K562 (cell line): ENCODE results near the gene DIAPH1. TPM values are rescaled to one million over a fixed set of nuclear protein-coding genes. Genes with fewer than 3 reads are reported as not detected.
A peak's percentile ranks its signal among the peaks of the same experiment; 100 is the strongest.

ENCODE experiments used
- ATAC-seq: fragments of 200-7000 bp; cut with Tn5 transposase; 3 replicates; pipeline ENCODE4 v1.9.1; 2020; ENCODE audit warnings: moderate library complexity
- BruUV-seq: library from RNA; stranded (reverse); fragments of 400-500 nt; replicated peaks from 2 replicates; lab custom pipeline; 2021; lab: Mats Ljungman, UMichigan
- CTCF ChIA-PET: fragments of 300-600 bp; formaldehyde crosslinking; extraction: SDS; loops from one replicate; lab custom pipeline; 2021; ENCODE audit warnings: low intra/inter-chr PET ratio; lab: Yijun Ruan, JAX
- POLR2A ChIA-PET: fragments of 300-600, 350-650 bp; sonication (Branson Sonifier 250); formaldehyde crosslinking; extraction: SDS; loops from one replicate; lab custom pipeline; 2021; ENCODE audit warnings: antibody characterized with exemption, inconsistent platforms; lab: Yijun Ruan, JAX
- DNase-seq, 4 experiments: peaks; one replicate each; pipeline versions ENCODE4 v3.0.0 to v3.0.0-alpha.2; 2011 to 2018; ENCODE audit warnings: low spot score in 3 of 4, mixed read lengths in 3 of 4; ENCODE audit errors: extremely low read depth in 1 of 4
- FAIRE-seq: peaks from 2 replicates; lab custom pipeline; 2011; peaks lifted over from hg19 to GRCh38; lab: Jason Lieb, UNC
- H2AFZ ChIP-seq: 2 replicates; pipeline ENCODE4 v1.6.0; 2011; ENCODE audit warnings: low read depth, low read length, control low read depth, inconsistent platforms
- H3K27ac ChIP-seq: fragments of 200-600 bp; 3 replicates; pipeline ENCODE4 v1.8.0; 2011; ENCODE audit warnings: low read depth, mild to moderate bottlenecking, control low read depth, inconsistent platforms, low read length, moderate library complexity, mixed read lengths; ENCODE audit errors: extremely low read depth
- H3K27me3 ChIP-seq, 2 experiments: fragments of 300-600 bp in 1 of 2; 2 replicates in 1 of 2; 3 replicates in 1 of 2; pipeline versions ENCODE4 v1.6.0 to v1.8.0; 2011; ENCODE audit warnings: inconsistent platforms in 2 of 2, low read length in 2 of 2, mild to moderate bottlenecking in 1 of 2, mixed read lengths in 1 of 2, moderate library complexity in 1 of 2; ENCODE audit not compliant: control insufficient read depth in 2 of 2, insufficient read depth in 2 of 2
- H3K36me3 ChIP-seq: fragments of 300-600 bp; 3 replicates; pipeline ENCODE4 v1.8.0; 2011; ENCODE audit warnings: mild to moderate bottlenecking, low read length, inconsistent platforms; ENCODE audit not compliant: control insufficient read depth, insufficient read depth
- H3K4me1 ChIP-seq, 2 experiments: fragments of 200-600 bp in 1 of 2; replicated peaks in 1 of 2; 2 replicates in 1 of 2; 3 replicates in 1 of 2; pipeline versions ENCODE4 v1.5.1 to v1.8.0; 2011; ENCODE audit warnings: inconsistent platforms in 2 of 2, low read length in 2 of 2, mild to moderate bottlenecking in 1 of 2, mixed read lengths in 1 of 2, moderate library complexity in 1 of 2; ENCODE audit not compliant: control insufficient read depth in 2 of 2, insufficient read depth in 2 of 2
- H3K4me2 ChIP-seq: 2 replicates; pipeline ENCODE4 v1.6.1; 2011; ENCODE audit warnings: low read length, control low read depth, inconsistent platforms, mixed read lengths; ENCODE audit not compliant: insufficient read depth
- H3K4me3 ChIP-seq: fragments of 200-600 bp; sonication (generic), shearing (Covaris generic); 2 replicates; pipeline ENCODE4 v1.5.1; 2016; ENCODE audit warnings: control low read depth, inconsistent platforms
- H3K79me2 ChIP-seq: fragments of 200-600 bp; 3 replicates; pipeline ENCODE4 v1.8.0; 2011; ENCODE audit warnings: low read length, inconsistent platforms; ENCODE audit not compliant: control insufficient read depth, insufficient read depth
- H3K9ac ChIP-seq, 2 experiments: 2 replicates each; pipeline versions ENCODE4 v1.6.0 to v1.6.1; 2011; ENCODE audit warnings: low read depth in 2 of 2, low read length in 2 of 2, control low read depth in 1 of 2, inconsistent platforms in 1 of 2, mild to moderate bottlenecking in 1 of 2, mixed read lengths in 1 of 2; ENCODE audit not compliant: insufficient read depth in 1 of 2
- H3K9me1 ChIP-seq: one replicate; pipeline ENCODE4 v1.6.0; 2011; ENCODE audit warnings: inconsistent platforms, mild to moderate bottlenecking, low read length, moderate library complexity; ENCODE audit not compliant: control insufficient read depth, insufficient read depth
- H3K9me3 ChIP-seq: replicated peaks from 2 replicates; pipeline ENCODE4 v1.5.1; 2011; ENCODE audit warnings: low read depth, low read length, inconsistent platforms; ENCODE audit not compliant: control insufficient read depth, insufficient read depth
- H4K20me1 ChIP-seq: replicated peaks from 2 replicates; pipeline ENCODE4 v1.6.1; 2011; ENCODE audit warnings: low read length, inconsistent platforms, mixed read lengths; ENCODE audit not compliant: control insufficient read depth, insufficient read depth
- DEAF1 ChIP-seq: fragments of 450-650 bp; formaldehyde crosslinking; IDR thresholded peaks from 2 replicates; pipeline ENCODE4 v1.4.0; 2020; ENCODE audit warnings: mild to moderate bottlenecking, moderate library complexity
- HMGN3 ChIP-seq: IDR thresholded peaks from 2 replicates; pipeline ENCODE4 v1.6.1; 2011; ENCODE audit warnings: borderline replicate concordance, low read depth, mild to moderate bottlenecking, mixed read lengths, low read length; ENCODE audit not compliant: insufficient read length; ENCODE audit errors: extremely low read depth
- IFI16 ChIP-seq: fragments of 250-450 bp; sonication (Bioruptor Pico); IDR thresholded peaks from 2 replicates; pipeline ENCODE4 v2.1.2; 2022; ENCODE audit warnings: mild to moderate bottlenecking, inconsistent platforms
- NEUROD1 ChIP-seq: fragments of 150-350 bp; IDR thresholded peaks from 2 replicates; pipeline ENCODE4 v1.6.1; 2014; ENCODE audit warnings: borderline replicate concordance, low read length, low read depth; ENCODE audit not compliant: partially characterized antibody
- NR2C1 ChIP-seq, 2 experiments: fragments of 450-650 bp; IDR thresholded peaks; 2 replicates each; pipeline ENCODE4 v1.6.1; 2017; ENCODE audit warnings: mild to moderate bottlenecking in 2 of 2, antibody characterized with exemption in 1 of 2, inconsistent platforms in 1 of 2, missing compliant biosample characterization in 1 of 2, missing genetic modification characterization in 1 of 2
- POLR2AphosphoS2 ChIP-seq: IDR thresholded peaks from 2 replicates; pipeline ENCODE4 v1.6.1; 2012; ENCODE audit warnings: low read length, improper control_type of control experiment
- SFPQ ChIP-seq: fragments of 200-400 bp; formaldehyde crosslinking; IDR thresholded peaks from 2 replicates; pipeline ENCODE4 v1.6.1; 2017; ENCODE audit warnings: mild to moderate bottlenecking, low read depth, low read length, moderate library complexity
- ZBTB12 ChIP-seq: fragments of 250-450 bp; sonication (Bioruptor Pico); IDR thresholded peaks from 2 replicates; pipeline ENCODE4 v1.4.0; 2020
- ZNF274 ChIP-seq: IDR thresholded peaks from 2 replicates; pipeline ENCODE4 v1.6.1; 2011; ENCODE audit warnings: low read depth, mild to moderate bottlenecking, low read length, moderate library complexity, borderline replicate concordance
- ZNF740 ChIP-seq, 3 experiments: fragments of 200-800 bp in 1 of 3; sonication (Bioruptor generic) in 1 of 3; sonication (generic) in 1 of 3; formaldehyde crosslinking in 1 of 3; IDR thresholded peaks; 2 replicates each; pipeline versions ENCODE4 v1.6.1 to v1.8.0; 2016 to 2022; ENCODE audit warnings: mild to moderate bottlenecking in 2 of 3, missing compliant biosample characterization in 2 of 3, missing genetic modification characterization in 2 of 3, missing genetic modification reagents in 1 of 3
- ZNF766 ChIP-seq: fragments of 200-800 bp; sonication (Bioruptor generic); conservative IDR thresholded peaks from 2 replicates; pipeline ENCODE4 v1.6.1; 2016; ENCODE audit warnings: missing genetic modification characterization, missing compliant biosample characterization
- WGBS: fragments of 100-300 bp; shearing (Covaris generic); methylation state at CpG from one replicate; pipeline ENCODE4 v1.1.6; 2016; ENCODE audit warnings: low coverage, mixed read lengths; ENCODE audit not compliant: insufficient coverage; ENCODE audit errors: missing lambda C conversion rate; 5-methylcytosine and 5-hydroxymethylcytosine counted together
- in situ Hi-C: fragments of 300-500 bp; cut with MboI; formaldehyde crosslinking; loops from 4 replicates; pipeline ENCODE4 v1.15.0; 2018; ENCODE audit warnings: inconsistent platforms, mixed read lengths
- intact Hi-C: fragments of 100-400 bp; cut with micrococcal nuclease; formaldehyde crosslinking; loops from 2 replicates; pipeline ENCODE4 v1.14.2; 2022
- polyA plus RNA-seq, 8 experiments: library from polyadenylated mRNA; depleted of rRNA in 4 of 8; stranded (reverse) in 5 of 8; unstranded in 3 of 8; fragments of >200 nt; fragmentation: Nextera tagmentation in 2 of 8; fragmentation: Illumina TruSeq in 1 of 8; extraction: Ambion mirVana in 2 of 8; extraction: Trizol in 1 of 8; gene quantifications; 2 replicates each; pipeline versions ENCODE4 v1.2.1 to v1.2.3, GENCODE V29; 2011 to 2014; ENCODE audit warnings: inconsistent platforms in 1 of 8, missing spikeins in 1 of 8
- total RNA-seq, 7 experiments: library from RNA; depleted of rRNA in 6 of 7; stranded (reverse); fragments of >200 nt in 6 of 7; fragmentation: Illumina TruSeq in 2 of 7; extraction: Trizol in 2 of 7; gene quantifications; 2 replicates each; pipeline versions ENCODE4 v1.2.1 to v1.2.3, GENCODE V29; 2011 to 2021; ENCODE audit warnings: low replicate concordance in 1 of 7

Gene DIAPH1
- total and polyA plus RNA-seq, 9 of the 15 experiments (the other 6 are each of a cell fraction or from before 2014, with no cell fraction given): 60.8 to 328 (median 97.8) TPM

GRCh38 chr5:141524604-141525597 is 93.9 kb downstream of the DIAPH1 start:
- ATAC-seq: peak; percentile 94
- peak; percentile 79 to 86 (median 84) for DNase-seq
- H3K4me3 ChIP-seq: no peak overlapping the region
- H3K4me2 ChIP-seq: no peak overlapping the region
- H3K9me3 ChIP-seq: no peaks in the 10 kb centered on the region
- no peaks in the 10 kb centered on the region for H3K27me3 ChIP-seq
- no peak overlapping the region for H3K27ac ChIP-seq
- no peaks in the 10 kb centered on the region; the same call in 1 of the 2 replicates for H4K20me1 ChIP-seq
- H2AFZ ChIP-seq: no peak overlapping the region
- intact Hi-C loops: loop anchor here (5.0 kb wide), 1 partner anchor 113 kb away; the partner anchor contains the start of gene PCDHGA10
- H3K9ac ChIP-seq: no peak overlapping the region
- ChIA-PET CTCF (interaction anchor here (0.5 to 1.8 kb wide), 15 partner anchors 12 to 476 kb away, joined by 3 to 7 read pairs (median 4); partner anchors contain the start of genes PCDHGA11, PCDHGA12, PCDHGA3 and PCDHGA9), POLR2A (interaction anchor here (1.1 kb wide), 1 partner anchor 95 kb away, joined by 3 read pairs; the partner anchor contains the start of gene PCDHGA12)
- no TSS peak for BruUV-seq
- FAIRE-seq: peak; percentile 95
- in situ Hi-C loops: loop anchor here (5.0 kb wide), 1 partner anchor 103 kb away; the partner anchor contains the start of gene PCDHGA11
- peaks cover 0 to 7% of the 10 kb centered on the region in 2 experiments; a peak in 2 of 5 replicates for H3K4me1 ChIP-seq
- peaks cover 99% of the 10 kb centered on the region for H3K36me3 ChIP-seq
- H3K79me2 ChIP-seq: no peaks in the 10 kb centered on the region
- no peaks in the 10 kb centered on the region for H3K9me1 ChIP-seq
- 57% methylated on average over 12 of the region's 12 CpGs for WGBS
- TF ChIP-seq POLR2AphosphoS2 (0 out of 2 replicates have a peak, but pooled peaks have one; percentile 31), ZNF740 (CRISPR knock-in tag; IDR thresholded peaks at IDR 0.05) (peak; percentile 24; the same call in 1 of the 2 replicates), ZNF740 (tag; IDR thresholded peaks at IDR 0.05) (no peak), NEUROD1 (peak; percentile 31), NR2C1 (IDR thresholded peaks at IDR 0.05) (no peak), NR2C1 (tag; IDR thresholded peaks at IDR 0.05) (no peak), DEAF1 (peak; percentile 72), ZNF766 (CRISPR knock-in tag) (no peak), SFPQ (no peak), IFI16 (CRISPR knock-in tag) (no peak), ZNF274 (no peak), HMGN3 (no peak), ZBTB12 (no peak)
